ENCODE data around the gene ZNF668.

ZNF668 gene

DNA sequence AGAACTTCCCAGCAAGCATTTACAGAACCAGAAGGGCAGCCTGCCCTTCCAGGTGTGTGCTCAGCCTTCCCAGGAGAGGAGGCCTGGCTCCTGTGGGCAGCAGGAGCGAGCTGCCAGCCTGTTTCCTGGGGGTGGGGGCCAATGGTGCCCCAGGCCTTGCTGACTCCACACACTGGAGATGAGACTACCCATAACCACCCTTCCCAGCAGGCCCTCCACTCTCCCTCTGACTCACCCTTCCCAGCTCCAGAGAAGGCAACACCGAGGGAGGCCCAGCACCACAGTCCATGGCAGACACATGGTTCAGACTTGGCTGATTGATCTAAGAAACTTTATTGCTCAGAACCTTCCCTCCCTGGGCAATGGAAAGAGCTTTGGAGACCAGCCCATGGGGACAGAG is 16.5 kb upstream of the ZNF668 start:
- Histone ChIP-seq H3K4me3 (ENCODE audit: low read length) (no peak overlapping the region), H3K9ac (ENCODE audit: low read length) (no peak overlapping the region), H2AFZ (ENCODE audit: low read length) (no peak overlapping the region), H3K27me3 (replicated peaks; ENCODE audit: insufficient read depth, low read length) (no peaks in the 10 kb centered on the region), H3K27ac (ENCODE audit: low read length) (no peak overlapping the region), H3K9me3 (replicated peaks; ENCODE audit: insufficient read depth, low read length) (no peaks in the 10 kb centered on the region), H3K9me2 (replicated peaks; ENCODE audit: insufficient read depth, low read length) (no peaks in the 10 kb centered on the region), H3F3A (ENCODE audit: insufficient read depth, low read length) (peaks cover 4% of the 10 kb centered on the region), H3K4me1 (ENCODE audit: low read length) (no peaks in the 10 kb centered on the region), H3K4me2 (ENCODE audit: low read depth, low read length) (no peak overlapping the region), H4K20me1 (ENCODE audit: insufficient read depth, low read length) (no peaks in the 10 kb centered on the region), H3K79me2 (ENCODE audit: low read length) (peaks cover 20% of the 10 kb centered on the region), H3K36me3 (replicated peaks; ENCODE audit: insufficient read depth, low read length) (no peaks in the 10 kb centered on the region)
- DNase-seq = no peak
- TF ChIP-seq EZH2phosphoT487 (IDR thresholded peaks at IDR 0.05; ENCODE audit: low read length) (no peak), EZH2 (optimal IDR thresholded peaks at IDR 0.05; ENCODE audit: low read depth, low read length) (no peak)
- TF ChIP-seq, protein P1, sequence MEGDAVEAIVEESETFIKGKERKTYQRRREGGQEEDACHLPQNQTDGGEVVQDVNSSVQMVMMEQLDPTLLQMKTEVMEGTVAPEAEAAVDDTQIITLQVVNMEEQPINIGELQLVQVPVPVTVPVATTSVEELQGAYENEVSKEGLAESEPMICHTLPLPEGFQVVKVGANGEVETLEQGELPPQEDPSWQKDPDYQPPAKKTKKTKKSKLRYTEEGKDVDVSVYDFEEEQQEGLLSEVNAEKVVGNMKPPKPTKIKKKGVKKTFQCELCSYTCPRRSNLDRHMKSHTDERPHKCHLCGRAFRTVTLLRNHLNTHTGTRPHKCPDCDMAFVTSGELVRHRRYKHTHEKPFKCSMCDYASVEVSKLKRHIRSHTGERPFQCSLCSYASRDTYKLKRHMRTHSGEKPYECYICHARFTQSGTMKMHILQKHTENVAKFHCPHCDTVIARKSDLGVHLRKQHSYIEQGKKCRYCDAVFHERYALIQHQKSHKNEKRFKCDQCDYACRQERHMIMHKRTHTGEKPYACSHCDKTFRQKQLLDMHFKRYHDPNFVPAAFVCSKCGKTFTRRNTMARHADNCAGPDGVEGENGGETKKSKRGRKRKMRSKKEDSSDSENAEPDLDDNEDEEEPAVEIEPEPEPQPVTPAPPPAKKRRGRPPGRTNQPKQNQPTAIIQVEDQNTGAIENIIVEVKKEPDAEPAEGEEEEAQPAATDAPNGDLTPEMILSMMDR (IDR thresholded peaks at IDR 0.05; ENCODE audit: low read length) = no peak

DNA sequence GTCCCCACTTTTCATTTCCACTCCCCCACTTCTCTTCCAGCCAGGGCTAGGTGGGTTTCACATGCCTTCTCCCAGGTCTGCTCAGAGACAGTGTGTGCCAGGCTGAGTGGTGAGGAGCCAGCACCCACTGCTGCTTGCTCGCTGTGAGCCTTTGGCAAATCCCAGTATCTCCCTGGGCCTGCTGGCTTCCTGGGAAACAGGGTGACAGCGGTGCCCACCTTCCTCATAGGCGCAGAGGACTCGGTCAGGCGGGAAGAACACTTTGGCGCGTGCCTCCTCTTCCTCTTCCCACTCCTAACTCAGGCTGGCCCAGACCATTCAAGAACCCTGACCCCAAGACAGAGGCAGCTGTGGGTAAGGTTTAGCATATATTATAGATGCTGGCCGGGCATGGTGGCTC is 15.2 kb upstream of the ZNF668 start:
- H3K27me3 ChIP-seq (replicated peaks; ENCODE audit: insufficient read depth, low read length) = no peaks in the 10 kb centered on the region
- no peak for DNase-seq
- no peaks in the 10 kb centered on the region for H3K4me1 ChIP-seq (ENCODE audit: low read length)
- no peak overlapping the region for H2AFZ ChIP-seq (ENCODE audit: low read length)
- H3K9me2 ChIP-seq (replicated peaks; ENCODE audit: insufficient read depth, low read length) = no peaks in the 10 kb centered on the region
- H3K4me3 ChIP-seq (ENCODE audit: low read length) = no peak overlapping the region
- no peaks in the 10 kb centered on the region for H3K9me3 ChIP-seq (replicated peaks; ENCODE audit: insufficient read depth, low read length)
- H3K27ac ChIP-seq (ENCODE audit: low read length) = no peak overlapping the region
- TF ChIP-seq, protein P1 (IDR thresholded peaks at IDR 0.05; ENCODE audit: low read length) = no peak
- TF ChIP-seq EZH2phosphoT487 (IDR thresholded peaks at IDR 0.05; ENCODE audit: low read length) (no peak), EZH2 (optimal IDR thresholded peaks at IDR 0.05; ENCODE audit: low read depth, low read length) (no peak)
- H3F3A ChIP-seq (ENCODE audit: insufficient read depth, low read length) = peaks cover under 1% of the 10 kb centered on the region; the same call in 1 of the 2 replicates
- no peak overlapping the region for H3K9ac ChIP-seq (ENCODE audit: low read length)
- peaks cover 20% of the 10 kb centered on the region for H3K79me2 ChIP-seq (ENCODE audit: low read length)
- H3K4me2 ChIP-seq (ENCODE audit: low read depth, low read length) = no peak overlapping the region
- no peaks in the 10 kb centered on the region for H4K20me1 ChIP-seq (ENCODE audit: insufficient read depth, low read length)
- H3K36me3 ChIP-seq (replicated peaks; ENCODE audit: insufficient read depth, low read length) = no peaks in the 10 kb centered on the region

DNA sequence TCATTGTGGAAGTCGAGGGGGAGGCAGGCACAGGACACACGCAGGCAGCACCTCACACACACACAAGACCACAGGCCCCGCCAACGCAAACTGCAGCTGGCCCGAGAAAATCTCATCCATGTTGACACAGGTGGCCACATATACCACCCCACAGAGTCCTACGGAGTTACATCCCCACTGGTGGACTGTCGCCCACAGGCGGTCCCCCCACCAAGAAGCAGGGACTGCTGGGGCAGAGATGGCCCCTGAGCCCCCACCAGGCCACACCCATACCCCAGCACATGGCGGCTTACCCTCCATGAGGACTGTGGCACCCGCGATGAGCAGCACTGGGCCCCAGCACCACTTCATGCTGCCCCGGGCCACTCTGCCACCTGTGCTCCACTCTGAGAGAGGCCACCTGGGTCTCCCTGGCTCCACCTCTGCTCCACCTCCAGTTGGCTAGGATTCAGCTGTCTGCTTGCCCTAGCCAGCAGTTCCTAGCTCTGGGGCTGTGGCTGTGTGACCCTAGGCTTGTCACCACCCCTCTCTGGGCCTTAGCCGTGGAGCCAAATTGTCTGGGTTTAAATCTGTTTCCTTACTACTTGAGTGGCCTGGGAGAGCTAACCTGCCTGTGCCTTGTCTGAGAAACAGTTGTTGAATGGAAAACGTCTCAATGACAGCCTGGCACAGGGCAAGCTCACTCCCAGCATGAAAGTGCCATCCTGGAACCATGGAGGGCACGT is 14.6 kb upstream of the ZNF668 start, which contains the start of gene PRSS53:
TSS of gene PRSS53 (minus strand) at position 485 of the 725 bp plus-strand sequence. CDS start at position 351, 134 bp downstream.
- TF ChIP-seq EZH2phosphoT487 (IDR thresholded peaks at IDR 0.05; ENCODE audit: low read length) = no peak
- TF ChIP-seq, protein P1 (IDR thresholded peaks at IDR 0.05; ENCODE audit: low read length) = no peak
- TF ChIP-seq EZH2 (optimal IDR thresholded peaks at IDR 0.05; ENCODE audit: low read depth, low read length) = no peak

More for the DNA sequence above, 14.6 kb upstream of the ZNF668 start, which contains the start of gene PRSS53:
- no peaks in the 10 kb centered on the region for H3K9me3 ChIP-seq (replicated peaks; ENCODE audit: insufficient read depth, low read length)
- H3K9me2 ChIP-seq (replicated peaks; ENCODE audit: insufficient read depth, low read length) = no peaks in the 10 kb centered on the region
- no peak within 1 kb of the TSS for H3K4me2 ChIP-seq (ENCODE audit: low read depth, low read length)
- no peak within 1 kb of the TSS for H2AFZ ChIP-seq (ENCODE audit: low read length)
- H3K79me2 ChIP-seq (ENCODE audit: low read length) = peaks cover 14% of the 10 kb centered on the region
- no peak within 1 kb of the TSS for H3K27ac ChIP-seq (ENCODE audit: low read length)
- no peaks in the 10 kb centered on the region for H3K4me1 ChIP-seq (ENCODE audit: low read length)
- no peak for DNase-seq
- H3K27me3 ChIP-seq (replicated peaks; ENCODE audit: insufficient read depth, low read length) = no peaks in the 10 kb centered on the region
- H3F3A ChIP-seq (ENCODE audit: insufficient read depth, low read length) = no peaks in the 10 kb centered on the region
- no peak within 1 kb of the TSS for H3K9ac ChIP-seq (ENCODE audit: low read length)
- no peaks in the 10 kb centered on the region for H3K36me3 ChIP-seq (replicated peaks; ENCODE audit: insufficient read depth, low read length)
- no peaks in the 10 kb centered on the region for H4K20me1 ChIP-seq (ENCODE audit: insufficient read depth, low read length)
- H3K4me3 ChIP-seq (ENCODE audit: low read length) = no peak within 1 kb of the TSS
